ENCODE measurements around the gene SUN2. TPM values are rescaled to one million over a fixed set of nuclear protein-coding genes. Genes with fewer than 3 reads are reported as not detected.

SUN2 gene
- total and polyA plus RNA-seq, 10 of the 15 experiments (the other 5 are each of a cell fraction or from before 2014, with no cell fraction given), result 0.18 to 107 (median 35.9) TPM

GRCh38 chr22:38694940-38695339 is 60.9 kb downstream of the SUN2 start:
- POLR2A ChIA-PET, result interaction anchor here (0.6 to 5.9 kb wide), 5 partner anchors 10 to 624 kb away, joined by 3 to 39 read pairs (median 6); partner anchors contain the start of genes GTPBP1, RPL3 and TOMM22
- FAIRE-seq, result no peak
- DNase-seq (ENCODE audit: low read depth, low spot score), result no peak
- Histone ChIP-seq H3K27ac (ENCODE audit: control insufficient read depth, insufficient read depth) (no peak overlapping the region), H3K79me2 (ENCODE audit: control insufficient read depth, insufficient read depth, low read length) (peaks cover 49% of the 10 kb centered on the region), H4K20me1 (ENCODE audit: control insufficient read depth, insufficient read depth) (no peaks in the 10 kb centered on the region), H3K4me2 (ENCODE audit: control insufficient read depth, insufficient read depth) (peak overlapping the region; percentile 28; the same call in 1 of the 2 replicates), H3K9me3 (replicated peaks; ENCODE audit: control insufficient read depth, insufficient read depth, low read length) (no peaks in the 10 kb centered on the region), H3K27me3 (replicated peaks in 1 of 2; ENCODE audit: control insufficient read depth in 2 of 2, insufficient read depth in 2 of 2, low read length in 1 of 2) (no peaks in the 10 kb centered on the region), H3K9ac (ENCODE audit: control insufficient read depth, insufficient read depth, low read length) (no peak overlapping the region), H3K4me3 (no peak overlapping the region), H3K4me1 (ENCODE audit: control insufficient read depth, insufficient read depth, low read length) (peaks cover 4% of the 10 kb centered on the region), H2AFZ (ENCODE audit: control insufficient read depth, low read depth, low read length) (no peak overlapping the region), H3K36me3 (ENCODE audit: control insufficient read depth in 2 of 2, insufficient read depth in 2 of 2, low read length in 1 of 2) (0 out of 4 replicates have a peak, but pooled peaks cover 0 to 7% of the 10 kb centered on the region in 2 experiments)
- SMC1A ChIA-PET (ENCODE audit: uncharacterized antibody, unreplicated experiment), result interaction anchor here (6.3 to 7.6 kb wide), 2 partner anchors 12 to 13 kb away, joined by 43 to 54 read pairs; partner anchors contain the start of genes GTPBP1 and TOMM22
- intact Hi-C loops (cut with micrococcal nuclease; ENCODE audit: unreplicated experiment) (no loop called here), in situ Hi-C loops (cut with MboI) (no loop called here)
- RAD21 ChIA-PET (ENCODE audit: unreplicated experiment), result interaction anchor here (0.7 to 5.3 kb wide), 4 partner anchors 11 to 342 kb away, joined by 3 to 30 read pairs (median 8); partner anchors contain the start of genes GTPBP1 and TOMM22
- CTCF ChIA-PET, result no interaction called here
- TF ChIP-seq TCF12 (IDR thresholded peaks at IDR 0.05; ENCODE audit: low read depth, low read length), result no peak
- TF ChIP-seq BHLHE40 (IDR thresholded peaks at IDR 0.05; ENCODE audit: borderline replicate concordance in 1 of 2, low read depth in 2 of 2, low read length in 1 of 2), result 0 out of 4 replicates have a peak, but pooled peaks of 1 of the 2 experiments have one; percentile 14
- peak; percentile 59 for TF ChIP-seq NR2F1 (conservative IDR thresholded peaks at IDR 0.05)
- TF ChIP-seq IKZF2 (IDR thresholded peaks at IDR 0.05), result peak in 1 of 2 experiments; percentile 11; a peak in 2 of 4 replicates
- no peak for TF ChIP-seq PAX8 (IDR thresholded peaks at IDR 0.05)
- peak; percentile 53 for TF ChIP-seq MEF2B (IDR thresholded peaks at IDR 0.05; ENCODE audit: partially characterized antibody, poor library complexity, severe bottlenecking)
- peak; percentile 40 for TF ChIP-seq IKZF1 (conservative IDR thresholded peaks at IDR 0.05)
- no peak for TF ChIP-seq MTA3 (IDR thresholded peaks at IDR 0.05; ENCODE audit: borderline replicate concordance, low read length)
- no TSS peak for BruUV-seq (replicated peaks)
- ATAC-seq, result peak; percentile 25
- 95% methylated on average over 3 of the region's 3 CpGs for WGBS (ENCODE audit: insufficient coverage, insufficient replicate concordance, low lambda C conversion rate, missing lambda C conversion rate)

All from GM12878 (cell line).